Measurements from ENCODE around the gene YES1.

DNA sequence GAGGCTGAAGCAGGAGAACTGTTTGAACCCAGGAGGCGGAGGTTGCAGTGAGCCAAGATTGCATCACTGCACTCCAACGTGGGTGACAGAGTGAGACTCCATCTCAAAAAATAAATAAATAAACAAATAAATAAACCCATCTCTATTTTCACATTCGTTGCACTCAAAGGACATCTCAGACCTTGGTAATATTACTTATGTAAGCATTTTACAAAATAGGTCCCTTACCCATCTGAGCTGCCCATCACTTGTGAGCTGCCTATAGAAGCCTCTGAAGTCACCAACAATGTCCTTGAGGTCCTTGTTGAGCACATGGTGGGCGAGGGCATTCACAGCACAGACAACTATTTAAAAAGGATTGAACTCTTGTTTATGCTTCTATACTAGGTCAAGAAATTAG is 115.0 kb downstream of the YES1 start:
- TF ChIP-seq GATA3 (IDR thresholded peaks at IDR 0.05; ENCODE audit: low read depth, low read length) = no peak
- no peak for TF ChIP-seq GATA2 (IDR thresholded peaks at IDR 0.05; ENCODE audit: low read depth, low read length)

All from SH-SY5Y (cell line).